ENCODE data around the gene PLA1A.
"Not testable (repeated sequence)": the region's sequence is repeated elsewhere in the genome, so short reads cannot be mapped to it uniquely, and the experiment has no call there.

The PLA1A gene

GRCh38 chr3:119594929-119595328 lies 2.8 kb upstream of the PLA1A start:
- H2AFZ ChIP-seq (ENCODE audit: low read length); H3K4me3 ChIP-seq (ENCODE audit: low read length in 2 of 2); H2BK120ac ChIP-seq (ENCODE audit: low read depth, low read length); H3K9ac ChIP-seq (ENCODE audit: low read depth, low read length, poor library complexity); H3K4me1 ChIP-seq (ENCODE audit: control insufficient read depth in 2 of 2, insufficient read depth in 1 of 2, low read depth in 1 of 2, low read length in 2 of 2); H2AK5ac ChIP-seq (ENCODE audit: low read depth, low read length); H3K79me1 ChIP-seq (ENCODE audit: low read depth, low read length); H3K14ac ChIP-seq (ENCODE audit: low read length); H3K4ac ChIP-seq (ENCODE audit: low read length); DNase-seq (ENCODE audit: low spot score); H2BK5ac ChIP-seq (ENCODE audit: low read length); H3K23ac ChIP-seq (ENCODE audit: low read depth, low read length, poor library complexity); H4K8ac ChIP-seq (ENCODE audit: low read depth, low read length); H3K9me3 ChIP-seq (replicated peaks in 1 of 2; ENCODE audit: control insufficient read depth in 2 of 2, insufficient read depth in 1 of 2, low read depth in 1 of 2, low read length in 2 of 2); H3K18ac ChIP-seq (ENCODE audit: low read length); H3K4me2 ChIP-seq (ENCODE audit: insufficient read depth, low read length, poor library complexity, severe bottlenecking); H2BK15ac ChIP-seq (ENCODE audit: low read length); H3K36me3 ChIP-seq (replicated peaks in 1 of 2; ENCODE audit: control insufficient read depth in 2 of 2, insufficient read depth in 2 of 2, low read length in 2 of 2); H4K91ac ChIP-seq (ENCODE audit: low read depth, low read length, poor library complexity); H2BK12ac ChIP-seq (ENCODE audit: low read length); H3K27ac ChIP-seq (replicated peaks; ENCODE audit: low read length); H3K27me3 ChIP-seq (ENCODE audit: control insufficient read depth in 3 of 3, insufficient read depth in 3 of 3, low read depth in 1 of 3, low read length in 3 of 3): not testable (repeated sequence)
- no CpG with 5 or more reads among the region's 1 CpG for WGBS, 2 donors (ENCODE audit: extremely low coverage in 2 of 2, insufficient read length in 2 of 2, insufficient replicate concordance in 1 of 2)

GRCh38 chr3:119595639-119596334 lies 1.9 kb upstream of the PLA1A start:
- peaks cover 0 to 7% (median 0%) of the 10 kb centered on the region in 3 experiments for H3K27me3 ChIP-seq (ENCODE audit: control insufficient read depth in 3 of 3, insufficient read depth in 3 of 3, low read depth in 1 of 3, low read length in 3 of 3)
- no peak overlapping the region for H3K4ac ChIP-seq (ENCODE audit: low read length)
- H2AFZ ChIP-seq (ENCODE audit: low read length): no peak overlapping the region
- no peak overlapping the region for H4K91ac ChIP-seq (ENCODE audit: low read depth, low read length, poor library complexity)
- no peak overlapping the region for H3K23ac ChIP-seq (ENCODE audit: low read depth, low read length, poor library complexity)
- no peak overlapping the region for H3K14ac ChIP-seq (ENCODE audit: low read length)
- H2BK120ac ChIP-seq (ENCODE audit: low read depth, low read length): no peak overlapping the region
- no peaks in the 10 kb centered on the region for H3K79me1 ChIP-seq (ENCODE audit: low read depth, low read length)
- H2AK5ac ChIP-seq (ENCODE audit: low read depth, low read length): no peak overlapping the region
- H4K8ac ChIP-seq (ENCODE audit: low read depth, low read length): no peak overlapping the region
- H3K9ac ChIP-seq (ENCODE audit: low read depth, low read length, poor library complexity): no peak overlapping the region
- no peak overlapping the region for H2BK15ac ChIP-seq (ENCODE audit: low read length)
- no peak overlapping the region for H3K4me2 ChIP-seq (ENCODE audit: insufficient read depth, low read length, poor library complexity, severe bottlenecking)
- H3K27ac ChIP-seq (replicated peaks; ENCODE audit: low read length): no peak overlapping the region
- peaks cover 0 to 1% of the 10 kb centered on the region in 2 donors for H3K4me1 ChIP-seq (ENCODE audit: control insufficient read depth in 2 of 2, insufficient read depth in 1 of 2, low read depth in 1 of 2, low read length in 2 of 2)
- H3K9me3 ChIP-seq (replicated peaks in 1 of 2; ENCODE audit: control insufficient read depth in 2 of 2, insufficient read depth in 1 of 2, low read depth in 1 of 2, low read length in 2 of 2): no peaks in the 10 kb centered on the region
- no peak overlapping the region for H3K18ac ChIP-seq (ENCODE audit: low read length)
- no peak overlapping the region for H2BK12ac ChIP-seq (ENCODE audit: low read length)
- no peak overlapping the region for H3K4me3 ChIP-seq (ENCODE audit: low read length in 2 of 2)
- H2BK5ac ChIP-seq (ENCODE audit: low read length): no peak overlapping the region
- H3K36me3 ChIP-seq (replicated peaks in 1 of 2; ENCODE audit: control insufficient read depth in 2 of 2, insufficient read depth in 2 of 2, low read length in 2 of 2): no peaks in the 10 kb centered on the region
- WGBS, 2 donors (ENCODE audit: extremely low coverage in 2 of 2, insufficient read length in 2 of 2, insufficient replicate concordance in 1 of 2): no CpG with 5 or more reads among the region's 7 CpGs
- DNase-seq (ENCODE audit: low spot score): no peak

- H3K23ac ChIP-seq (ENCODE audit: low read depth, low read length, poor library complexity): no peak overlapping the region
- no peak overlapping the region for H3K27ac ChIP-seq (replicated peaks; ENCODE audit: low read length)
- peaks cover 0 to 7% (median 0%) of the 10 kb centered on the region in 3 experiments for H3K27me3 ChIP-seq (ENCODE audit: control insufficient read depth in 3 of 3, insufficient read depth in 3 of 3, low read depth in 1 of 3, low read length in 3 of 3)
- no peak for DNase-seq (ENCODE audit: low spot score)
- no peak overlapping the region for H2BK120ac ChIP-seq (ENCODE audit: low read depth, low read length)
- no peak overlapping the region for H3K4me3 ChIP-seq (ENCODE audit: low read length in 2 of 2)
- H2BK5ac ChIP-seq (ENCODE audit: low read length): no peak overlapping the region
- no peak overlapping the region for H4K8ac ChIP-seq (ENCODE audit: low read depth, low read length)
- no peak overlapping the region for H2AFZ ChIP-seq (ENCODE audit: low read length)
- no peaks in the 10 kb centered on the region for H3K79me1 ChIP-seq (ENCODE audit: low read depth, low read length)
- WGBS, 2 donors (ENCODE audit: extremely low coverage in 2 of 2, insufficient read length in 2 of 2, insufficient replicate concordance in 1 of 2): no CpG with 5 or more reads among the region's 6 CpGs
- H3K36me3 ChIP-seq (replicated peaks in 1 of 2; ENCODE audit: control insufficient read depth in 2 of 2, insufficient read depth in 2 of 2, low read length in 2 of 2): no peaks in the 10 kb centered on the region
- H3K9me3 ChIP-seq (replicated peaks in 1 of 2; ENCODE audit: control insufficient read depth in 2 of 2, insufficient read depth in 1 of 2, low read depth in 1 of 2, low read length in 2 of 2): no peaks in the 10 kb centered on the region
- peaks cover 0 to 1% of the 10 kb centered on the region in 2 donors for H3K4me1 ChIP-seq (ENCODE audit: control insufficient read depth in 2 of 2, insufficient read depth in 1 of 2, low read depth in 1 of 2, low read length in 2 of 2)
- no peak overlapping the region for H3K4me2 ChIP-seq (ENCODE audit: insufficient read depth, low read length, poor library complexity, severe bottlenecking)
- H2BK12ac ChIP-seq (ENCODE audit: low read length): no peak overlapping the region
- no peak overlapping the region for H3K9ac ChIP-seq (ENCODE audit: low read depth, low read length, poor library complexity)
- no peak overlapping the region for H2BK15ac ChIP-seq (ENCODE audit: low read length)
- H3K14ac ChIP-seq (ENCODE audit: low read length): no peak overlapping the region
- H3K18ac ChIP-seq (ENCODE audit: low read length): no peak overlapping the region
- H4K91ac ChIP-seq (ENCODE audit: low read depth, low read length, poor library complexity): no peak overlapping the region
- no peak overlapping the region for H2AK5ac ChIP-seq (ENCODE audit: low read depth, low read length)
- H3K4ac ChIP-seq (ENCODE audit: low read length): no peak overlapping the region
These were observed 1.3 kb upstream of the PLA1A start for GRCh38 chr3:119596398-119596797.

- H2AFZ ChIP-seq (ENCODE audit: low read length): no peak overlapping the region
- H2BK120ac ChIP-seq (ENCODE audit: low read depth, low read length): no peak overlapping the region
- H3K9me3 ChIP-seq (replicated peaks in 1 of 2; ENCODE audit: control insufficient read depth in 2 of 2, insufficient read depth in 1 of 2, low read depth in 1 of 2, low read length in 2 of 2): no peaks in the 10 kb centered on the region
- no peak overlapping the region for H3K23ac ChIP-seq (ENCODE audit: low read depth, low read length, poor library complexity)
- no peak overlapping the region for H3K4ac ChIP-seq (ENCODE audit: low read length)
- no peak overlapping the region for H3K18ac ChIP-seq (ENCODE audit: low read length)
- H2BK12ac ChIP-seq (ENCODE audit: low read length): no peak overlapping the region
- no peak overlapping the region for H4K8ac ChIP-seq (ENCODE audit: low read depth, low read length)
- WGBS, 2 donors (ENCODE audit: extremely low coverage in 2 of 2, insufficient read length in 2 of 2, insufficient replicate concordance in 1 of 2): no CpG with 5 or more reads among the region's 1 CpG
- H3K4me1 ChIP-seq (ENCODE audit: control insufficient read depth in 2 of 2, insufficient read depth in 1 of 2, low read depth in 1 of 2, low read length in 2 of 2): peaks cover 0 to 1% of the 10 kb centered on the region in 2 donors
- H2BK5ac ChIP-seq (ENCODE audit: low read length): no peak overlapping the region
- no peak overlapping the region for H2BK15ac ChIP-seq (ENCODE audit: low read length)
- H3K36me3 ChIP-seq (replicated peaks in 1 of 2; ENCODE audit: control insufficient read depth in 2 of 2, insufficient read depth in 2 of 2, low read length in 2 of 2): no peaks in the 10 kb centered on the region
- DNase-seq (ENCODE audit: low spot score): no peak
- H3K9ac ChIP-seq (ENCODE audit: low read depth, low read length, poor library complexity): no peak overlapping the region
- peaks cover 0 to 11% (median 0%) of the 10 kb centered on the region in 3 experiments for H3K27me3 ChIP-seq (ENCODE audit: control insufficient read depth in 3 of 3, insufficient read depth in 3 of 3, low read depth in 1 of 3, low read length in 3 of 3)
- H3K4me2 ChIP-seq (ENCODE audit: insufficient read depth, low read length, poor library complexity, severe bottlenecking): no peak overlapping the region
- H3K4me3 ChIP-seq (ENCODE audit: low read length in 2 of 2): no peak overlapping the region
- no peak overlapping the region for H3K14ac ChIP-seq (ENCODE audit: low read length)
- no peak overlapping the region for H4K91ac ChIP-seq (ENCODE audit: low read depth, low read length, poor library complexity)
- no peak overlapping the region for H3K27ac ChIP-seq (replicated peaks; ENCODE audit: low read length)
- H3K79me1 ChIP-seq (ENCODE audit: low read depth, low read length): no peaks in the 10 kb centered on the region
- H2AK5ac ChIP-seq (ENCODE audit: low read depth, low read length): no peak overlapping the region
These were observed 869 bp downstream of the PLA1A start for GRCh38 chr3:119598410-119599098.

Data from neuronal stem cell (in vitro differentiated cells).